Hindlimb muscle (tissue), 1 donor: ENCODE measurements around the gene JAKMIP1. TPM values are rescaled to one million over a fixed set of nuclear protein-coding genes. Genes with fewer than 3 reads are reported as not detected.
"Not testable (repeated sequence)": the region's sequence is repeated elsewhere in the genome, so short reads cannot be mapped to it uniquely, and the experiment has no call there.

Source experiments
- DNase-seq: peaks from one replicate; pipeline ENCODE4 v3.0.0-alpha.2; 2013
- polyA plus RNA-seq: library from polyadenylated mRNA; unstranded; fragments of 120-200 nt; gene quantifications from one replicate; pipeline ENCODE4 v1.2.1, GENCODE V29; 2013; ENCODE audit not compliant: insufficient read length

The JAKMIP1 gene
- polyA plus RNA-seq, 1 donor: 0.14 TPM

DNA sequence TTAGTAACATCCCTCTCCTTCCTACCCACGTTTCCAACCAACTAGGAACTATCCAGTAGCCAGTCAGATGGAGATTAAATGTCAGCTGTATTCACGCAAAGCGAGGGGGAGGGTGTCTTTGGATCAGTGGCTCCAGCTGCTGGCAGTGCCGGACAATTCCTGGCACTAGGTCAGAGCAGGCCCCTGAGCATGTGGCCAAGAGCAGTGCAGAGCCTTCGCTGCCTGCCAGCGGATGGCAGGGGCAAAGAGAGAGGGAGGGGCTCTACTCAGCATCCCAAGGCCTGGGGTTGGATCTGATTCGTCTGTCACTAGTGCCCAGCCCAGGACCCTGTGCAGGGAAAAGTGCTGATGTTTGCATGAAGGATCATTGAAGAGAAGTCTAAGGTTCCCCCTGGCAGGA lies 28.7 kb upstream of the JAKMIP1 start:
- peak; percentile 8 for DNase-seq

DNA sequence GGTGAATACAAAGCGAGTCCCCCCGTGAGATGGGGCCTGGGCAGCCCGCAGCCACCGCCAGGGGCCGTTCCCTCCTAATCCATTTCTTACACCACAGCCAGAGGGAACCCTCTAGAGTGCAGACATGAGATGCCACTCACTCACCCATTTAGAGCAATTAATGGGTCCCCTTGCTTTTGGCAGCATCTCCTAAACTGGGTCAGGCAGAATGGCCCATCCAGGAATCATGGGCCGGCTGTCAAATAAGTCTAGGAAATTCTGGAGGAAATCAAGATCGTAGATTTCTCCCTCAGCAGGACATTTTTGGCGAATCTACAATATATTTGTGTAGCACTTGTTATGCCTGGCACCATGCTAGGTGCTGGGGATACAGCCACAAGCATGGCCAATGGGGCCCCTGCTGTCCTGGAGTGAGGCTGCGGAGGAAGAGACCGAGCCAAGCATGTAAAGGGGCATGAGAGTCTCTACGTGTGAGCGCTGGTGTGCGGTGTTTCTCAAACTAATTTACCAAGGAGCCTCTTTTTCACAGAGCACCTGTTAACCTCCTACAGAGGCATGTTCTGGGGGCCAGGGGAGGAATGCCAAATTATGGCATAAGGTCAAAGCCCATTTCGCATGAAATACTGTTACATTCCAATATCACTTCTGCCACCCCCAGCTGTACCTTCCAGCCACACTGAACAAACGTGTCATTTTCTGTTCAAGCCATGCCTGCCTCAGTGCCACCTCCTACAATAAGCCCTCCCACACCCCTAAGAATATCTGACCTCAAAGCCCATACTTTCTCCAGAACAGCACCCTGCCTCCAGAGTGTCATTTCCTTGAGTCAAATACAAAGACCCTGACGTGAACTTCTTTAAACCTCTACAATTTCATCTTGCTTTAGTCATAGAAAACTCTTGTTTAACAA lies 28.1 kb upstream of the JAKMIP1 start:
- DNase-seq: no peak

DNA sequence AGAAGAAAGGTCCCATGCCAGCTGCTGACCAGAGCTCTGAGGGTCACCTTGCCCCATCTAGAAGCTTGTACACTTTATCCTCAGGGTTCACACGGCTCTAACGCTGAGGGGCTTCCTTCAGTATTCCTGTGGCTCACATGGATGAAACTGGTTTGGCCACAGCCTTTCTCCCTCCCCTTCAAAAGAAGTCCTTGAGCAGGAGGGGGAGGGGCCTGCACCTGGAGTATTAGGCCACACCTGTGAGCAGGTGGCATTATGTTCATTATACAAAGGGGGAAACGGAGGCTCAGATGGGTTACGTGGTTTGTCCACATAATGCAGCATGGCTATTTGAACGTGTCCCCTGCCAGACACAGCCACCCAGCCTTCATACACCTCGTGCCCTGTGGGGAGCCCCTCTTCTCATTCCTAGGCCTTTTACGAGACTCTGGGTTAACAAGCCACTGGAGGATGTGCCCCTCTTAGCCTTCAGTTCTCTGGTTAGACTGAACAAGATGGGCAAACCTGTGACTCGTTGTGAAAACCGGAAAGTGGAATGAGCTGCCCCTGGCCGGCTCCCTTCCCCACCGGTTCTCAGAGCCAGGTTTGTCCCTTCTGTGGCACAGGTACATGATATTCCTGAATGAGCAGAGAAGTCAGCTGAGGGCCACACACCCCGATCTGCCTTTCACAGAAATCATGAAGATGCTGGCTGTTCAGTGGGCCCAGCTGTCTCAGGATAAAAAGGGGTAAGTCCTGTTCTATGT lies 27.2 kb upstream of the JAKMIP1 start:
- no peak for DNase-seq

DNA sequence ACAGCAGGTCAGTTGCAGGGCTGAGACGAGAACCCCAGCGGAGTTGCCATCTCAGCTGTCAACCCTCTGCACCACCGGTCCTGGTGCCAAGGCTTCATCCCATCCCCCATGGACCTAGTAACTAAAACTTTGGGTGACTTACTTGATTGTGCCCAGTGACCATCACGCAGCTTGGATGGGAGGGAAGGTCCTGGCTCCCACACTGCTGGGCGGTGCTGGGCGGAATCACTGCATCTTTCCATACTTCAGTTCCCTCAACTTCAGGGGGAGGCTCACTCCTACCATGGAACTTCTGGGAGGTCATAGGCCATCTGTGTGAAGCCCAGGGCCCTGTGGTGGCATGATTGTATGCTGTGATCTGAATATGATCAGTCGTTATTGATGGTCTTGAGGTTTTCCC lies 26.2 kb upstream of the JAKMIP1 start:
- no peak for DNase-seq

DNA sequence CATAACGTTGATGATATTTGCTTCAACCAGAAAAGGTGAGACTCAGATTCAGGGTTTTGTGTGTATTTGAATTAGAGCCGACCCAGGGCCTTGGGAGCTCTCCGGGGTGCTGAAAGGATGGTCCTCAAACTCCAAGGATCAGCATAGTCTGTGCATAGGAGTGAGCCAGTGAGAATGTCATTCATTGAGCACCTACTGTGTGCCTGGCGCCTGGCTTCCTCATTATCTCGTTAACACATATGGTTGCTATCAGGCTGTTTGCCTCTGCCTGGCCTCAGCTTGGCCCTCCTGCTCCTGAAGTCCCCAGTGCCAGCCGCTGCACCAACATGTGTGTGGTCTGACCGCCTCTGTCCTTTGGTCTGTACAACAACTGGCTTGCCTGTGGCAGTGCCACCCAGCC lies 25.1 kb upstream of the JAKMIP1 start:
- peak; percentile 23 for DNase-seq

DNA sequence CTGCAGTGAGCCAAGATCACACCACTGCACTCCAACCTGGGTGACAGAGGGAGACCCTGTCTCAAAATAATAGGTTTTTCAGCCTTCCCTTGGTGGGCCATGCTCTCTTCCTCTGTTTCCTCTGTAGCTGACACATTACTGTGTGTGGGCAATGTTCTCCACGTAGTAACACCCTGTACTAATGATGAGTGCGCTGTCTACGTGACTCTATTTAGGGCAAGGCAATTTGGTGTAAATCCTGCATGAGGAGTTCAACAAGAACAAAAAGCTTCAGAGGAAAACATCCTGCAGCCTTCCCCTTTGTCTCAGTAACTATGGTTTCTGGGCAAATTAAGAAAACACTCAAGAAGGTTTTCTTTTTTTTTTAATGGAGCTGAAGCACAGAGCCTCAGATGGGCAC lies 24.4 kb upstream of the JAKMIP1 start:
- DNase-seq: no peak

DNA sequence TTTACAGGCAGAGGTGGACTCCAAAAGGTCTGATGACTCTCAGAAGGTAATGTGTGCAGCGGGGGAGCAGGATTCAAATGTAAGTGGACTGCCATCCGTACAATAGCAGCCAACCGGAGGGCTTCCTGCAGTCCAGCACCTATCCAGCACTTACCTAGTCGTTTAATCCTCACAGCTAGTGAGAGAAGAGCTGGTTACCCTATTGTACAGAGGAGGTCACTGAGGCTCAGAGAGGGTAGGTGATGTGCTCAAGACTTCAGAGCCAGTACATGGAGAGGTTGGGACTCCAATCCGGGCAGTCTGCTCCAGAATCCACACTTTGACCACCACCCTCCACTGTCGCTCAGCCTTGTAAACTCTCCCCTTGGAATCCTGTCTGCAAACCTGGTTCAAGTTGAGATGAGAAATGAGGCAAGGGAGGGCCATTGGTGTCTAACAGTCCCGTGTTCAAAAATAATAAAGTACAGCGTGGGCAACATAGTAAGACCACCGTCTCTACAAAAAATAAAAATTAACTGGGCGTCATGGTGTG lies 22.5 kb upstream of the JAKMIP1 start:
- DNase-seq: no peak

DNA sequence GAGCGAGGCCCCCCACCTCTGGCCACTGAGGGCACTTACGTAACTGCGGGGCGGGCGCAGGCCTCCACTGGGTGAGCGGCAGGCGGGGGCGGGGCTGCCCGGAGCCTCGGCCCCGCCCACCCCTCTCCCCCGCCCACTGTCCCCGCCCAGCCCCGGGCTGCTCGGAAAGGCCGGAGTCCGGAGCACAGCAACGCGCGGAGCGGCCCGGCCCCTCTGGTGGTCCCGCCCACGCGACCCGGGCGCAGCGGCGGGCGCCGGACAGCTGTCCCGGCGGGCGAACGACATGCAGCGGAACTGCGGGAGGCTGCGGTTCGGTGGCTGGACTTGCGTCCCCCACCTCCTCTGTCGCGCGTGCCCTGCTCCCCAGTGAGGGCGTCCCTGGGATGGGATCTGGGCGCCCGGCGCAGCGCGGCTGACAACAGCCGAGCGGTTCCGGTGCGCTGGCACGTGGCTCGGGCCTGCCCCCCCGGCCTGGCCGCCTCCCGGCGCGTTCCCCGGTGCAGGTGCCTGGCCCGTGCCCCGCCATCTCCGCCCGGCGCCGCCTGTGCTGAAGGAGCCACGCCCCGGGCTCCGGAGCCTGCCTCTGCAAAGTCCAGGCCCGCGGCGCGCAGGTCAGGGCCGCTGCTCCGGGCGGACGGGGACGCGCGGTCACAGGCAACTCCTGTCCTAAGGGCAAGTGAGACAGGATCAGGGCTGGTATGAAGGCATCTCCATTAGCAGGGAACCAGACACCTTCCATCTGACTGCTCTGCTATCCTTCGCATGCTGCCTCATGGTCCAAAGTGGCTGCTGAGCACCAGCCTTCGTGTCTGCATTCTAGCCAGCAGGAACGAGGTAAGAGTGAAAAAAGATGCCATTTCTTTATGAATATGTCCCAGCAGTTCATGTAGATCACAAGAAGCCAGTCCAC lies 21.8 kb upstream of the JAKMIP1 start:
- no peak for DNase-seq

DNA sequence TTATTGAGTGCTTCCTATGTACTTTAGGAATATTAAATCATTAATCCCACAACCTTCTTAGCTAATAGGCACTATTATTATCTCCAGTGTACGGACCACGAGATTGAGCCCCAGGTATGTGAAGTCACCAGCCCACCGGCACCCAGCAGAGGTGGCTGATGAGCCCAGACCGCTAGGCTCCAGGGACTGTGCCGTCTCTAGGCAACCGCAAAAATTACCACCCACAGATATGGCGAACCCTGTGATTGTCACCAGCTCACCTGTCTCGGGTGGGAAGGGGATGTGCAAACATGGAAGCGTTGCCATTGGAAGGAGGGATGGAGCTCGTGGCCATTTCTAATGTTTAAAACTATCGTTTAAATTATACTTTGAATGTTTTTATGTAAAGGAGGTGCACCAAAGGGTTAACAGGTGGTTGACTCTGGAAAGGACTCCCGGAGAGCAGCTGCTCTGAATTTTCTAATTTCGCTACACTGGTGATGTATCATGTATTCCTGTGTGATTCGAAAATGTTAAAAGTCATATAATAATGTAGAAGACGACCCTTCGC lies 21.0 kb upstream of the JAKMIP1 start:
- no peak for DNase-seq

DNA sequence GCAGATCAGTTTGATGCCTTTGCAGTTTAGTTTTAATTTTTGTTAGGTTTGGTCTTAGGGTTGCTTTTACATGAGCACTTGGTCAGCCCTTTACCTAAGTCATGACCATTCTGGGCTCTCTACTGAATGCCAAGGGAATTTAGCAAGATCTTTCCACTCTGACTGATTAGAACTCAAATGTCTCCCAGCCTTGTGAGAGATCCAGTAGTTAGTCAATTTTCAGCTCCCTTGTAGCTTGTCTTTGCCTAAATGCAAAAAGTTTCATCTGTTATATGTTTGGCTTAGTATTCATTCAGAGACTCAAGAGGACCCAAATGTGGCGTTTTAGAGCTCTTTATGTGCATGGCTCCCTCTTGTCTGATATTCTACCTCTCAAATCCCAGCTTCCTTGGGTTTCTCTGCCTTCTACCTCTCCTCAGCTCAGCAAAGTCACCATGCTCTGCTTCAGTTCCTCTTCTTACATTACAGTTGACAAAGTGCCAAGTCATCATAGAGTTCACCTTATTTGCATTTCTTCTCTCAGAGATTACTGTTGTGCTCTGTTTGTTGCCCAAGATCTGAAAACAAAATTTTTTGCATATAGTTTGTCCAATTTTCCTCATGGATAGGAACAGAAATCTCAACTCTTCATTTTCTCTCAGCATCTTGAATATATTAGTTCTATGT lies 17.5 kb upstream of the JAKMIP1 start:
- DNase-seq: no peak

DNA sequence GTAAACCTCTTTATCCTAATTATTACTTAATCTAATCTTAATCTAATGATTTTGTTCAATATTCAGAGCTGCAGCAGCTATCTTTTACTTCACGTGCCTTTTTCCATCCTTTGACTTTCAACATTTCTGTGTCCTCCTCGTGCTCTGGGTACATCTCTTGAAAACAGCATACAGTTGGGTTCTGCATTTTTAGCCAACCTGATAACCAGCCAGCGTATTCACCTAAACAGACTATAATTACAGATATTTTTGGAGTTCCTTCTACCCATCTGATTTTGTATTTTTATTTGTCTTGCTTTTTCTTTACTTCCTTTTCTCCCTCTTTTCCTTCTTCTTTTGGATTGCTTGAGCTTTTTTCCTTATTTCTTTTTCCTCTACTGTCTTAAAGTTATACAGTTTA lies 16.2 kb upstream of the JAKMIP1 start:
- no peak for DNase-seq

DNA sequence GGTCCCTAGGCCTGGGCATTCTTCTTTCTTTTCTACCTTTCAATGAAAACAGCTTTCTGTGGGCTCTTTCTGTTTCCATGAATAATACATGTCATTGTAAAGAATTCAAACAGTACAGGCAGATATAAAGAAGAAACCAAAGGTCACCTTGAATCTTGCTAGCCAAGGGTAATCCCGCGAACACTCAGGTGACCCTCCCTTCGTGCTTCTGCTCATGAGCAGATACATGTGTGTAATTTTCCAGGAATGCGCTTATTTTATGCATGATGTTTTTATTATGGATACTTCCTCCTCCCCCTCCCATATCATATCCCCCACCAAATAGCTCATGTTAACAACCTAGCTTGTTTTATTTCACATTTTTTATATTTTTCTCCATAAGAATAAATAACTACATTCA lies 9.6 kb upstream of the JAKMIP1 start:
- no peak for DNase-seq

DNA sequence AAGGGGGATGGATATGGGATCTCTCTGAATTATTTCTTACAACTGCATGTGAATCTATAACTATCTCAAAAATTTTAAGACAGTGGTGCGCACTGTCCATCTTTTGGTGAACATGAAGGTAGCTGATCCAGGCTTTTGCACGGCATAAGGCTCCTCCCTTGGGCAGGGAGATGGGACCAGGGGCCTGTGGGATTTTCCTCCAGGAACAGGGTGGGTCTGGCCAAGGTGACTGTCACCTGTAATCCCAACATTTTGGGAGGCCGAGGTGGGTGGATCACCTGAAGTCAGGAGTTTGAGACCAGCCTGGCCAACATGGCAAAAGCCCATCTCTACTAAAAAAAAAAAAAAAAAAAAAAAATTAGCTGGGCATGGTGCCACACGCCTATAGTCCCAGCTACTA lies 8.9 kb upstream of the JAKMIP1 start:
- not testable (repeated sequence) for DNase-seq

DNA sequence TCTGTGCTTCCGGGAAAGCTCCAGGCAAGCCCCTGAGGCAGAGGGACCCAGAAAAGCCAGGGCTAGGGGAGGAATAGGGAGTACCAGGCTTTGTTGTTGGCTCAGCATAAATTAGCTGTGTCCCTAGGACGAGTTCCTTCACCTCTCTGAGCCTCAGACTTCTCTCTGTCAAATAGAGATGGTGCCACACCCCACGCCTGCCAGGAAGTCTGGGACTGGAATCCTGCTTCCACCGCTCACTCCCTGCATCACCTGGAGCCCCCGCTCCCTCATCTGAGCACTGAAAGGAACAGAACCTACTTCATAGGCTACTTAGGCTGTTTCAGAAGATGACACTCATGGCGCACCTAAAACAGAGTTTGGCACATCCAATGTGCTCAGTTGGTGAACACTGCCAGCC lies 8.1 kb upstream of the JAKMIP1 start:
- no peak for DNase-seq

DNA sequence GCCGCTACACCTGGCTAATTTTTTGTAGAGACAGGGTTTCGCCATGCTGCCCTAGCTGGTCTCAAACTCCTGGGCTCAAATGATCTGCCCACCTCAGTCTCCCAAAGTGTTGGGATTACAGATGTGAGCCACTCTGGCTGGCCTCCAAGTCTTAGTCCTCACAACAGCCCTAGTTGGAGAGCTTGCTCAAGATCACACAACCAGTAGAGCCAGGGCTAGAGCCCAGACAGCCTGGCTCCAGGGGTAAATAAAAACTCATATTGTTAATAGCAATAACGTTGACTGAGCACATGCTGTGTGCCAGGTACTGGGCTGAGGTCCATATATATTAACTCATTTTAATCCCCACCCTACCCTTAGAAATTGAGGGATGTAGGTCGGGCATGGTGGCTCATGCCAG lies 7.3 kb upstream of the JAKMIP1 start:
- DNase-seq: no peak

DNA sequence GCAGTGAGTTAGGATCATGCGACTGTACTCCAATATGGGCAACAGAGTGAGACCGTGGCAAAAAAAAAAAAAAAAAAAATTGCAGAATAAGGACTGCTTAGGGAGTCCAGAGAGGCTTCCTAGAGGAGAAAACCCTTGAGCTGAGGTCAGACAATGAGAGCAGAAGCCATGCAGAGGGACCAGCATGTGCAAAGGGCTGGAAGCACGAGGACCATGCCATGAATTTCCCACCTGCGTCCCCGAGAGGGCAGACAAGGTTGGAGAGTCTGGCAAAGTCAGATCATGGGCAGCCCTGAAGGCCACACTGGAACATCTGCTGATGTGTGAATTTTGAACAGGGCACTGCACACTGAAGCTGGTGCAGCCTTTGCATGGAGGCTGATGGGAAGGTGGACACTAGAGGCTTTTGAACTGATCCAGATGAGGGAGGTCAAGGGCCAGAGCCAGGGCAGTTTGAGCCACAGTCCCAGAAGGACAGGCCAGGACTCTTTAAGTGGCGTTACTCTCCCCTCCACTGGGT lies 6.5 kb upstream of the JAKMIP1 start:
- no peak for DNase-seq

DNA sequence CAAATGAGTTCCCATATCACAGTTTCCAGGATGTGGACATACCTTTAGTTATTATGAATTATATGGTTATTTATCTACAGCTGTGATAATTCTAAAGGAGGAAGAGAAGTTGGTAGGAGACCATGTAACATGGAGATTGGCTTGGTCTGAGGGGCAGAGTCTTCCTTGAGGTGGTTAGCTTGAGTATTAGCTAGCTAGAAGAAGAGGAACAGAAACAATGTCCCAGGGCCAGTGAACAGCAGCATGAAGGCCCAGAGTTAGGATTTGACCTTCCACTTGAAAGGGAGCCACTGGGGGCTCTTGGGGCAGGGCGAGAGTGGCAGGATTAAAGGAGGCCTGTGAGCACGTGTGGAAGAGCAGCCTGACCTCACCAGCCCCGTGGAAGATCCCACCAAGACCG lies 5.6 kb upstream of the JAKMIP1 start:
- DNase-seq: no peak

DNA sequence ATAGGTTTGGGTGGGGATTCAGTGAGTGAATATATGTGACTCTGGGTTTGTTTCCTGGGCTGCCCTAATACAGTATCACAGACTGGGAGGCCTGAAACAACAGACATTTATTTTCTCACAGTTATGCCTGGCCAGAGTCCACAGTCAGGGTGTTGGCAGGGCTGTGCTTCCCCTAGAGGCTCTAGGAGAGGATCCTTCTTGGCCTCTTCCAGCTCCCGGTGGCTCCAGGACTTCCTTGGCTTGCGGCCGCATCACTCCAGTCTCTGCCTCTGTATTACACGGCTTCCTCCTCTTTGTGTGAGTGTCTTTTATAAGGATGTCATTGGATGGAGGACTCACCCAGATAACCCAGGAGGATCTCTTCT lies 5.2 kb upstream of the JAKMIP1 start:
- DNase-seq: no peak

DNA sequence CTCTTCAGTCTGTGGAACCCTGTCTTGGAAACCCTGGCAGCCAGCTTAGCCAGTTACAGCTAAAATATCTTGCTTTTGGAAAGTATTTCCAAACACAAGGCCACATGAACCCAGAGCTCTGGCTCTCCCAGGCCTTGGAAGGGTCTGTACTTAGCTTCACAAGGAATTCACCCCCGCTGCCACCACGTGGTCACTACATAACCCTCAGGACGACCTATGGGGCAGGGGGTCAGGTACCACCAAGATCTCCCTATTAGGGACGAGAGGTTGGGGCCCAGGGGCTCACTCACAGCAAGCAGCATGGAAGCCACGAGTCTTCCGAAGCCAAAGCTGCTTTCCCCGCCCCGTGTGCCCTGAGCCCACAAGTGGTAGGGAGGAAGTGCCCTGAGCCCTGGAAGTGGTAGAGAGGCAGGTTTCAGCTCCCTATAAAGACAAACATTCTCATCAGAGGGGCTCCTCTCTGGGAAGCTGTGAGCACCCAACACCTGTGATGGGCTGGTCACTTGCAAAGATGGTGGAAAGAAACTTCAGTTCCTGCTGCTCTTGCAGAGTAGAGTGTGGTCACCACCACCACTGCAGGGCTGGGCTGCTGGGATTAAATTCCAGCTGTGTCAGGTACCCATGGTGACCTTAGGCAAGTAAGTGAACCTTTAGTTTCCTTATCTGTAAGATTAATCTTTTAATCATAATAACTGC lies 4.7 kb upstream of the JAKMIP1 start:
- no peak for DNase-seq

DNA sequence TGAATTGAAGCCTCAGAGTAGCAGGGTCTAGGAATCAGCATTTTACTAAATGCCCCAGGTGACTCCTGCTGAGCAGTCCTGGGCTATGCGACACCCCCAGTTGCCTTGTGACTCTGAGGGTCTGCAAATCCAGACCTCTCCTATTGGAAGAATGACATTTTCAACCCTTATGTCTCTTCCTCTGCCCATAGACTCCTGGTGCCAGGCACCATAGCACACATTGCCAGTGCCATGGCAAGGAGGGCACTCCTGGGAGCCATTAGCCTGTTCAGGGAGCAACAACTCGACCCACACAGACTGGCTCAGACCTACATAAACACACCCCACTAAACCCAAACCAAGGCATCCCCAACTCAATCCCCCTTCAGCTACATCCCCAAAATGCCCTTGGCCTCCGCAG lies 3.7 kb upstream of the JAKMIP1 start:
- no peak for DNase-seq

DNA sequence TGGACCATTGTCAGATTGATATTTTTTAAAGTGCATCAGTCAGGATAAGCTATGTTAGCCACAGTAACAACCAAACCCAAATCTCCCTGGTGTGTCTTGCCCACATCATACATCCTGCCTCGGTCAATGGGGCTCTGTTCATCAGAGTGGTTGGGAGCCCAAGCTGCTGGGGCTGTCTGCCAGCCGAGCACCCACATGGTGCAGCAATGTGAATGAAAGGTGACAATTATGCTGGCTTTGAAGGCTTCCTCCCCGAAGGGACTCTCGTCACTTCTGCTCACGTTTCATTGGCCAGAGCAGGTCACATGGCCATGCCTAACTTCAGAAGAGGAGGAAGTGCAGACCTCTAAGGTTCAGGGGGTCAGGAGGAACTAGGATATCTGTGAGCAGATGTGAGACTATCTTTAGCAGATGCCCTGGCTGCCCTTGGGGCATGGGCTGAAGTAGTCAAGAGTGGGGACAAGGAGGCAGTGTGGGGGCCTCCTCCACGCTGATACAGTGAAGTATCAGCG lies 1.3 kb upstream of the JAKMIP1 start:
- DNase-seq: no peak
